ENCODE results near the gene CSK. TPM values are rescaled to one million over a fixed set of nuclear protein-coding genes. Genes with fewer than 3 reads are reported as not detected.

The CSK gene
- total RNA-seq, 1 donor from 2014 or later: 70.9 TPM

GRCh38 chr15:74752531-74752930 is 29.3 kb upstream of the CSK start:
- no peaks in the 10 kb centered on the region for H3K36me3 Mint-ChIP-seq (ENCODE audit: insufficient read depth)
- no peaks in the 10 kb centered on the region for H3K4me1 Mint-ChIP-seq (ENCODE audit: low read depth)
- H3K9me3 Mint-ChIP-seq (ENCODE audit: low read depth): no peaks in the 10 kb centered on the region
- peaks cover 4% of the 10 kb centered on the region for H3K27me3 Mint-ChIP-seq
- no peak for DNase-seq (ENCODE audit: low spot score, unreplicated experiment)
- H3K4me3 Mint-ChIP-seq (ENCODE audit: low read depth): no peak overlapping the region
- H3K27ac Mint-ChIP-seq: no peak overlapping the region
- TF ChIP-seq, protein P1, sequence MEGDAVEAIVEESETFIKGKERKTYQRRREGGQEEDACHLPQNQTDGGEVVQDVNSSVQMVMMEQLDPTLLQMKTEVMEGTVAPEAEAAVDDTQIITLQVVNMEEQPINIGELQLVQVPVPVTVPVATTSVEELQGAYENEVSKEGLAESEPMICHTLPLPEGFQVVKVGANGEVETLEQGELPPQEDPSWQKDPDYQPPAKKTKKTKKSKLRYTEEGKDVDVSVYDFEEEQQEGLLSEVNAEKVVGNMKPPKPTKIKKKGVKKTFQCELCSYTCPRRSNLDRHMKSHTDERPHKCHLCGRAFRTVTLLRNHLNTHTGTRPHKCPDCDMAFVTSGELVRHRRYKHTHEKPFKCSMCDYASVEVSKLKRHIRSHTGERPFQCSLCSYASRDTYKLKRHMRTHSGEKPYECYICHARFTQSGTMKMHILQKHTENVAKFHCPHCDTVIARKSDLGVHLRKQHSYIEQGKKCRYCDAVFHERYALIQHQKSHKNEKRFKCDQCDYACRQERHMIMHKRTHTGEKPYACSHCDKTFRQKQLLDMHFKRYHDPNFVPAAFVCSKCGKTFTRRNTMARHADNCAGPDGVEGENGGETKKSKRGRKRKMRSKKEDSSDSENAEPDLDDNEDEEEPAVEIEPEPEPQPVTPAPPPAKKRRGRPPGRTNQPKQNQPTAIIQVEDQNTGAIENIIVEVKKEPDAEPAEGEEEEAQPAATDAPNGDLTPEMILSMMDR (IDR thresholded peaks at IDR 0.05; ENCODE audit: unreplicated experiment): no peak

- Mint-ChIP-seq H3K27ac (no peak overlapping the region), H3K4me1 (ENCODE audit: low read depth) (no peaks in the 10 kb centered on the region), H3K36me3 (ENCODE audit: insufficient read depth) (no peaks in the 10 kb centered on the region), H3K27me3 (peaks cover 4% of the 10 kb centered on the region), H3K4me3 (ENCODE audit: low read depth) (no peak overlapping the region), H3K9me3 (ENCODE audit: low read depth) (no peaks in the 10 kb centered on the region)
- TF ChIP-seq, protein P1 (IDR thresholded peaks at IDR 0.05; ENCODE audit: unreplicated experiment): no peak
- no peak for DNase-seq (ENCODE audit: low spot score, unreplicated experiment)
Observed at GRCh38 chr15:74754593-74755215, 27.2 kb upstream of the CSK start.

DNA sequence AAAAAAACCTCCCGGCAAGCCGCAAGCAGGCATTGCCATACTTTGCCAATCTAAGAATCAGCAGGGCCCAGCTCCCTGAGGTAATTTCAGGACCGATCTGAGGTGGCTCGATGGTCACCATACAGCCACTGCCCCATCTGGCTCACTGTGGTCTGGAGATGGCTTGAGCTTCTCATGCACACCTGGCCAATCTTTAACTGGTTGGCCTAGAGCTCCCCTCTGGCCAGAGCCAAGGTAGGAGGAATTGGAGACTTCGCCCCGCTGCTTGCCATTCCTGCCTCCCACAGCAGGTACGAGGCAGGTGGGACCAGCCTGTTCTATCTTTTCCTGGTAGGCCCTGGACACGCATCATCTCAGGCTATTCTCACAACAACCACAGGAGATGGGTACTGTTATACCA is 23.1 kb upstream of the CSK start:
- Mint-ChIP-seq H3K27ac (no peak overlapping the region), H3K9me3 (ENCODE audit: low read depth) (no peaks in the 10 kb centered on the region), H3K4me1 (ENCODE audit: low read depth) (peaks cover 5% of the 10 kb centered on the region), H3K4me3 (ENCODE audit: low read depth) (no peak overlapping the region), H3K36me3 (ENCODE audit: insufficient read depth) (no peaks in the 10 kb centered on the region), H3K27me3 (no peaks in the 10 kb centered on the region)
- DNase-seq (ENCODE audit: low spot score, unreplicated experiment): no peak
- TF ChIP-seq, protein P1 (IDR thresholded peaks at IDR 0.05; ENCODE audit: unreplicated experiment): no peak

GRCh38 chr15:74762791-74763150 is 19.1 kb upstream of the CSK start:
- TF ChIP-seq, protein P1 (IDR thresholded peaks at IDR 0.05; ENCODE audit: unreplicated experiment): no peak
- Mint-ChIP-seq H3K4me3 (ENCODE audit: low read depth) (no peak overlapping the region), H3K27me3 (no peaks in the 10 kb centered on the region), H3K27ac (no peak overlapping the region), H3K9me3 (ENCODE audit: low read depth) (no peaks in the 10 kb centered on the region), H3K4me1 (ENCODE audit: low read depth) (peaks cover 5% of the 10 kb centered on the region), H3K36me3 (ENCODE audit: insufficient read depth) (no peaks in the 10 kb centered on the region)
- no peak for DNase-seq (ENCODE audit: low spot score, unreplicated experiment)

DNA sequence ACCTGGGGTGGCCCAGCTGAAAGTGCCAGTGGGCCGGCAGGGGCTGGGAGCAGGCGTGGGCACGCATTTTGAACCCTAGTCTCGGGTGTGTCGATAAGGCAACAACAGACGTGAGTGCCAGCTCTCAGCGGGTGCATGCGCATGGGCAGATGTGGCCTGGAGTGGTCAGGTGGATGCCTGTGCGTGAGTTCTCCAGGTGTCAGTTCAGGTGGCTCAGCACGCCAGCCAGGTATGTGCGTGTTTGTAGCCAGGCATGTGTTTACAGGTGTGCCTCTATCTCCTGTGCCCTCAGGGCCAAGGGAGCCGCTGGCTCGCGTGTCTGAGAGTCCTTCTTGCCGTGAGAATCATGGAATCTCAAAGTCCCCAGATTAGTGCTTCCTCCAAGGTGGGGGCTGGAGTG is 18.5 kb upstream of the CSK start:
- H3K27me3 Mint-ChIP-seq: no peaks in the 10 kb centered on the region
- peaks cover 5% of the 10 kb centered on the region for H3K4me1 Mint-ChIP-seq (ENCODE audit: low read depth)
- TF ChIP-seq, protein P1 (IDR thresholded peaks at IDR 0.05; ENCODE audit: unreplicated experiment): no peak
- H3K4me3 Mint-ChIP-seq (ENCODE audit: low read depth): no peak overlapping the region
- no peaks in the 10 kb centered on the region for H3K36me3 Mint-ChIP-seq (ENCODE audit: insufficient read depth)
- DNase-seq (ENCODE audit: low spot score, unreplicated experiment): no peak
- H3K9me3 Mint-ChIP-seq (ENCODE audit: low read depth): no peaks in the 10 kb centered on the region
- no peak overlapping the region for H3K27ac Mint-ChIP-seq
